Measurements from ENCODE around the gene TASP1.
"Not testable (repeated sequence)": the region's sequence is repeated elsewhere in the genome, so short reads cannot be mapped to it uniquely, and the experiment has no call there.

The TASP1 gene

GRCh38 chr20:13610184-13610583 lies 28.5 kb downstream of the TASP1 start:
- no peaks in the 10 kb centered on the region for H3K9me3 ChIP-seq (ENCODE audit: control insufficient read depth, insufficient read depth, low read length)
- H3K36me3 ChIP-seq (ENCODE audit: control insufficient read depth, insufficient read depth, low read length) = no peaks in the 10 kb centered on the region
- no peaks in the 10 kb centered on the region for H3K4me1 ChIP-seq (ENCODE audit: control insufficient read depth, insufficient read depth, low read length)

GRCh38 chr20:13608066-13608465 lies 30.7 kb downstream of the TASP1 start:
- H3K4me3 ChIP-seq (ENCODE audit: low read depth, low read length) = no peak overlapping the region
- H3K36me3 ChIP-seq (ENCODE audit: control insufficient read depth, insufficient read depth, low read length) = no peaks in the 10 kb centered on the region
- no peaks in the 10 kb centered on the region for H3K9me3 ChIP-seq (ENCODE audit: control insufficient read depth, insufficient read depth, low read length)
- no peak overlapping the region for H3K9ac ChIP-seq (ENCODE audit: low read depth, low read length)
- no peaks in the 10 kb centered on the region for H3K27me3 ChIP-seq (ENCODE audit: control insufficient read depth, insufficient read depth, low read length)
- no peaks in the 10 kb centered on the region for H3K4me1 ChIP-seq (ENCODE audit: control insufficient read depth, insufficient read depth, low read length)

More at GRCh38 chr20:13610184-13610583, 28.5 kb downstream of the TASP1 start:
- no peak overlapping the region for H3K9ac ChIP-seq (ENCODE audit: low read depth, low read length)
- H3K27me3 ChIP-seq (ENCODE audit: control insufficient read depth, insufficient read depth, low read length) = no peaks in the 10 kb centered on the region
- H3K4me3 ChIP-seq (ENCODE audit: low read depth, low read length) = no peak overlapping the region

- not testable (repeated sequence) for H3K9ac ChIP-seq (ENCODE audit: low read depth, low read length); H3K4me1 ChIP-seq (ENCODE audit: control insufficient read depth, insufficient read depth, low read length); H3K9me3 ChIP-seq (ENCODE audit: control insufficient read depth, insufficient read depth, low read length); H3K36me3 ChIP-seq (ENCODE audit: control insufficient read depth, insufficient read depth, low read length); H3K4me3 ChIP-seq (ENCODE audit: low read depth, low read length); H3K27me3 ChIP-seq (ENCODE audit: control insufficient read depth, insufficient read depth, low read length)
These were observed 45.3 kb downstream of the TASP1 start for GRCh38 chr20:13593423-13593822.

- H3K27me3 ChIP-seq (ENCODE audit: control insufficient read depth, insufficient read depth, low read length) = no peaks in the 10 kb centered on the region
- no peak overlapping the region for H3K4me3 ChIP-seq (ENCODE audit: low read depth, low read length)
- no peaks in the 10 kb centered on the region for H3K4me1 ChIP-seq (ENCODE audit: control insufficient read depth, insufficient read depth, low read length)
- no peak overlapping the region for H3K9ac ChIP-seq (ENCODE audit: low read depth, low read length)
- H3K36me3 ChIP-seq (ENCODE audit: control insufficient read depth, insufficient read depth, low read length) = no peaks in the 10 kb centered on the region
- H3K9me3 ChIP-seq (ENCODE audit: control insufficient read depth, insufficient read depth, low read length) = no peaks in the 10 kb centered on the region
These were observed 50.7 kb downstream of the TASP1 start for GRCh38 chr20:13588049-13588448.

GRCh38 chr20:13587370-13587769 lies 51.4 kb downstream of the TASP1 start:
- Histone ChIP-seq H3K9ac (ENCODE audit: low read depth, low read length) (no peak overlapping the region), H3K4me3 (ENCODE audit: low read depth, low read length) (no peak overlapping the region), H3K9me3 (ENCODE audit: control insufficient read depth, insufficient read depth, low read length) (no peaks in the 10 kb centered on the region), H3K4me1 (ENCODE audit: control insufficient read depth, insufficient read depth, low read length) (no peaks in the 10 kb centered on the region), H3K36me3 (ENCODE audit: control insufficient read depth, insufficient read depth, low read length) (no peaks in the 10 kb centered on the region), H3K27me3 (ENCODE audit: control insufficient read depth, insufficient read depth, low read length) (no peaks in the 10 kb centered on the region)

GRCh38 chr20:13586133-13586532 lies 52.6 kb downstream of the TASP1 start:
- Histone ChIP-seq H3K9ac (ENCODE audit: low read depth, low read length) (no peak overlapping the region), H3K4me1 (ENCODE audit: control insufficient read depth, insufficient read depth, low read length) (no peaks in the 10 kb centered on the region), H3K36me3 (ENCODE audit: control insufficient read depth, insufficient read depth, low read length) (no peaks in the 10 kb centered on the region), H3K9me3 (ENCODE audit: control insufficient read depth, insufficient read depth, low read length) (no peaks in the 10 kb centered on the region), H3K4me3 (ENCODE audit: low read depth, low read length) (no peak overlapping the region), H3K27me3 (ENCODE audit: control insufficient read depth, insufficient read depth, low read length) (no peaks in the 10 kb centered on the region)

GRCh38 chr20:13581451-13581850 lies 57.3 kb downstream of the TASP1 start:
- no peak overlapping the region for H3K4me3 ChIP-seq (ENCODE audit: low read depth, low read length)
- no peak overlapping the region for H3K9ac ChIP-seq (ENCODE audit: low read depth, low read length)

GRCh38 chr20:13580707-13581106 lies 58.0 kb downstream of the TASP1 start:
- H3K9me3 ChIP-seq (ENCODE audit: control insufficient read depth, insufficient read depth, low read length) = no peaks in the 10 kb centered on the region

More at GRCh38 chr20:13581451-13581850, 57.3 kb downstream of the TASP1 start:
- Histone ChIP-seq H3K9me3 (ENCODE audit: control insufficient read depth, insufficient read depth, low read length) (no peaks in the 10 kb centered on the region), H3K36me3 (ENCODE audit: control insufficient read depth, insufficient read depth, low read length) (no peaks in the 10 kb centered on the region), H3K4me1 (ENCODE audit: control insufficient read depth, insufficient read depth, low read length) (no peaks in the 10 kb centered on the region), H3K27me3 (ENCODE audit: control insufficient read depth, insufficient read depth, low read length) (no peaks in the 10 kb centered on the region)

GRCh38 chr20:13574071-13574470 lies 64.7 kb downstream of the TASP1 start:
- peaks cover 8% of the 10 kb centered on the region for H3K4me1 ChIP-seq (ENCODE audit: control insufficient read depth, insufficient read depth, low read length)
- no peaks in the 10 kb centered on the region for H3K36me3 ChIP-seq (ENCODE audit: control insufficient read depth, insufficient read depth, low read length)
- H3K9ac ChIP-seq (ENCODE audit: low read depth, low read length) = no peak overlapping the region
- H3K4me3 ChIP-seq (ENCODE audit: low read depth, low read length) = no peak overlapping the region
- no peaks in the 10 kb centered on the region for H3K9me3 ChIP-seq (ENCODE audit: control insufficient read depth, insufficient read depth, low read length)
- H3K27me3 ChIP-seq (ENCODE audit: control insufficient read depth, insufficient read depth, low read length) = no peaks in the 10 kb centered on the region

More at GRCh38 chr20:13580707-13581106, 58.0 kb downstream of the TASP1 start:
- H3K9ac ChIP-seq (ENCODE audit: low read depth, low read length) = no peak overlapping the region
- no peaks in the 10 kb centered on the region for H3K4me1 ChIP-seq (ENCODE audit: control insufficient read depth, insufficient read depth, low read length)
- H3K4me3 ChIP-seq (ENCODE audit: low read depth, low read length) = no peak overlapping the region
- no peaks in the 10 kb centered on the region for H3K27me3 ChIP-seq (ENCODE audit: control insufficient read depth, insufficient read depth, low read length)
- no peaks in the 10 kb centered on the region for H3K36me3 ChIP-seq (ENCODE audit: control insufficient read depth, insufficient read depth, low read length)

- Histone ChIP-seq H3K4me3 (ENCODE audit: low read depth, low read length) (no peak overlapping the region), H3K27me3 (ENCODE audit: control insufficient read depth, insufficient read depth, low read length) (no peaks in the 10 kb centered on the region), H3K9me3 (ENCODE audit: control insufficient read depth, insufficient read depth, low read length) (no peaks in the 10 kb centered on the region), H3K9ac (ENCODE audit: low read depth, low read length) (no peak overlapping the region), H3K36me3 (ENCODE audit: control insufficient read depth, insufficient read depth, low read length) (no peaks in the 10 kb centered on the region), H3K4me1 (ENCODE audit: control insufficient read depth, insufficient read depth, low read length) (peaks cover 8% of the 10 kb centered on the region)
These were observed 67.1 kb downstream of the TASP1 start for GRCh38 chr20:13571662-13572061.

- peaks cover 8% of the 10 kb centered on the region for H3K4me1 ChIP-seq (ENCODE audit: control insufficient read depth, insufficient read depth, low read length)
- no peaks in the 10 kb centered on the region for H3K9me3 ChIP-seq (ENCODE audit: control insufficient read depth, insufficient read depth, low read length)
- H3K4me3 ChIP-seq (ENCODE audit: low read depth, low read length) = no peak overlapping the region
- H3K9ac ChIP-seq (ENCODE audit: low read depth, low read length) = no peak overlapping the region
- H3K36me3 ChIP-seq (ENCODE audit: control insufficient read depth, insufficient read depth, low read length) = no peaks in the 10 kb centered on the region
- H3K27me3 ChIP-seq (ENCODE audit: control insufficient read depth, insufficient read depth, low read length) = no peaks in the 10 kb centered on the region
These were observed 71.1 kb downstream of the TASP1 start for GRCh38 chr20:13567663-13568062.

GRCh38 chr20:13563854-13564253 lies 74.9 kb downstream of the TASP1 start:
- Histone ChIP-seq H3K4me3 (ENCODE audit: low read depth, low read length) (no peak overlapping the region), H3K36me3 (ENCODE audit: control insufficient read depth, insufficient read depth, low read length) (no peaks in the 10 kb centered on the region), H3K4me1 (ENCODE audit: control insufficient read depth, insufficient read depth, low read length) (no peaks in the 10 kb centered on the region), H3K27me3 (ENCODE audit: control insufficient read depth, insufficient read depth, low read length) (no peaks in the 10 kb centered on the region), H3K9ac (ENCODE audit: low read depth, low read length) (no peak overlapping the region), H3K9me3 (ENCODE audit: control insufficient read depth, insufficient read depth, low read length) (no peaks in the 10 kb centered on the region)

- H3K4me1 ChIP-seq (ENCODE audit: control insufficient read depth, insufficient read depth, low read length) = no peaks in the 10 kb centered on the region
- H3K9ac ChIP-seq (ENCODE audit: low read depth, low read length) = no peak overlapping the region
- H3K9me3 ChIP-seq (ENCODE audit: control insufficient read depth, insufficient read depth, low read length) = no peaks in the 10 kb centered on the region
- no peaks in the 10 kb centered on the region for H3K27me3 ChIP-seq (ENCODE audit: control insufficient read depth, insufficient read depth, low read length)
- no peak overlapping the region for H3K4me3 ChIP-seq (ENCODE audit: low read depth, low read length)
- no peaks in the 10 kb centered on the region for H3K36me3 ChIP-seq (ENCODE audit: control insufficient read depth, insufficient read depth, low read length)
These were observed 84.0 kb downstream of the TASP1 start for GRCh38 chr20:13554706-13555105.
